ENCODE data around the gene ZNF346.

DNA sequence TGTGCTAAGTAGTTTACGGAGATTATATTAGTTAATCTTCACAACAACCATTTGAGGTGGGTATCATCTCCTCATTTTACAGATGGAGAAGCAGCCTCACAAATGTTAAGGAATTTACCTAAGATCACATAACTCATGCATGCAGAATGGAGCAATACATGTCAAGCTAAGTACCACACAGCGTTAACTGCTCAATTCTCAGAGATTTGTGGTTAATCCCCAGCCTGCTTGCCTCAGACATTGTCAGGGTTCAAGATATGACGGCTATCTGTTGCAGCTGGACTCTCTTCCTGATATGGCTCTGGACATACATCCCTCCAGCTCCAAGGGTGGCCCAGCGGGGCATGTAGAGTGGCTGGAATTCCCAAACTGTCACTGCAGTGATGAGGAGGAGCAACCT, 7.3 kb upstream of the ZNF346 start:
- TF ChIP-seq, protein P1, sequence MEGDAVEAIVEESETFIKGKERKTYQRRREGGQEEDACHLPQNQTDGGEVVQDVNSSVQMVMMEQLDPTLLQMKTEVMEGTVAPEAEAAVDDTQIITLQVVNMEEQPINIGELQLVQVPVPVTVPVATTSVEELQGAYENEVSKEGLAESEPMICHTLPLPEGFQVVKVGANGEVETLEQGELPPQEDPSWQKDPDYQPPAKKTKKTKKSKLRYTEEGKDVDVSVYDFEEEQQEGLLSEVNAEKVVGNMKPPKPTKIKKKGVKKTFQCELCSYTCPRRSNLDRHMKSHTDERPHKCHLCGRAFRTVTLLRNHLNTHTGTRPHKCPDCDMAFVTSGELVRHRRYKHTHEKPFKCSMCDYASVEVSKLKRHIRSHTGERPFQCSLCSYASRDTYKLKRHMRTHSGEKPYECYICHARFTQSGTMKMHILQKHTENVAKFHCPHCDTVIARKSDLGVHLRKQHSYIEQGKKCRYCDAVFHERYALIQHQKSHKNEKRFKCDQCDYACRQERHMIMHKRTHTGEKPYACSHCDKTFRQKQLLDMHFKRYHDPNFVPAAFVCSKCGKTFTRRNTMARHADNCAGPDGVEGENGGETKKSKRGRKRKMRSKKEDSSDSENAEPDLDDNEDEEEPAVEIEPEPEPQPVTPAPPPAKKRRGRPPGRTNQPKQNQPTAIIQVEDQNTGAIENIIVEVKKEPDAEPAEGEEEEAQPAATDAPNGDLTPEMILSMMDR (IDR thresholded peaks at IDR 0.05), result no peak
- no peak for TF ChIP-seq POLR2A (IDR thresholded peaks at IDR 0.05)

All from breast epithelium (tissue), 3 donors.